HG02938 (cell line): Measurements from ENCODE around the gene AKT3.
"Not testable (repeated sequence)": the region's sequence is repeated elsewhere in the genome, so short reads cannot be mapped to it uniquely, and the experiment has no call there.

Source experiments
- ATAC-seq: cut with Tn5 transposase; IDR thresholded peaks from one replicate; pipeline ENCODE4 v1.9.1; 2021; ENCODE audit warnings: mild to moderate bottlenecking, moderate library complexity; ENCODE audit not compliant: unreplicated experiment

The AKT3 gene

DNA sequence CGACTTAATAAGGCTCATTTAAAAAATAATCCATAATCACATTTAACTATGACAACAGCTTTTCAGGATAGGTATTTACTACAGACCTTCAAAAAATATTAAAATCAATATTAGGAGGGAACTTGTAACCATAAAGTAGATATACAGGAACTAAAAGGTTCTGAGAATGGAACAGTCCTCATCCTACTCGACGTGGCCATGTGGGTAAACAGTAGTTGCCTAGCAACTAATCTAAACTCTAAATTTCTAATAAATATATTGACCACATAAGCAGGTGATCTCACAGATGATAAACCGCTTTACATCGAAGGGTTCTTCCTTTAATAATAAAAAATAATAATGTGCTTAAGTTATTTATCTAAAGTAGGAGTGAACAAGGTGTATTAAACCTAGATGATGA is 7.9 kb downstream of the AKT3 start:
- ATAC-seq = no peak

DNA sequence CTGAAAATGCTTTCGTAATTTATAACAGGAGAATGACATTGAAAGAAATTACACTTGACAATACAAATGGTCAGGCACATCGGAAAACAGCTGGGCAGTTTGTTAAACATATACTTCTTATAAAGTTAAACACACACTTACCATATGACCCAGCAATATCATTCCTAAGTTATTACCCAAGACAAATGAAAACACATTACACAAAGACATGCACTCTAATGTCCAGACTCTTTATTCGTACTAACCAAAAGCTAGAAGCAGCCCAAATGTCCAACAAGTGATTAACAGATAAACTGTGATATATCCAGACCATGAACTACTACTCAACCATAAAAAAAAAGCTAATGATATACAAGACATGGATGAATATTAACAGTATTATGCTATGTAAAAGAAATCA is 8.5 kb downstream of the AKT3 start:
- ATAC-seq = no peak

DNA sequence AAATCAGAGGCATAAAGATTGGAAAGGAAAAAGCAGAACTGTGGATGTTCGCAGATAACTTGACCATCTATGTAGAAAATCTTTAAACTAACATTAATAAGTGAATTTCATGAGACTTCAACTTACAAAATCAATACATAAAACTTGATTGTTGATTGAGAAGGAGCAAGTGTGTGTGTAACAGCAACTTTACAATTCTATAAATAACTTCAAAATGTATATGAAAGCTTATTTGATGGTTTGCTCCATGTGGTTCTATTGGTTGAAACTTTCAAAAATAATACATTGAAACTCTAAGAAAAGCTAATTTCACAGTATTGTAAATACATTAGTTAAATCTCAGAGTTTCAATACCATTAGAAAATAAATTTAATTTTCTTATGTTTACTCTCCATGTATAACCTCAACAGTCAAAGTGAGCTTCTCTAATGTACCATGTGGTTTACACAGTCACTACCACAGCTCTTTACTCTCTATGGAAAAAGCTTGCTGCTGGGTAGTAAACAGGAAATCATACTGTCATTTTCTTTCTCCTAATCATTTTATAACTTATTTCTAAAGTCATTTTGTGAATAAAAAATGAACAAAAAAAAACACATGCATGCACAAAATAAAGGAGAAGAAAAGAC is 12.0 kb downstream of the AKT3 start:
- ATAC-seq = peak; percentile 64

DNA sequence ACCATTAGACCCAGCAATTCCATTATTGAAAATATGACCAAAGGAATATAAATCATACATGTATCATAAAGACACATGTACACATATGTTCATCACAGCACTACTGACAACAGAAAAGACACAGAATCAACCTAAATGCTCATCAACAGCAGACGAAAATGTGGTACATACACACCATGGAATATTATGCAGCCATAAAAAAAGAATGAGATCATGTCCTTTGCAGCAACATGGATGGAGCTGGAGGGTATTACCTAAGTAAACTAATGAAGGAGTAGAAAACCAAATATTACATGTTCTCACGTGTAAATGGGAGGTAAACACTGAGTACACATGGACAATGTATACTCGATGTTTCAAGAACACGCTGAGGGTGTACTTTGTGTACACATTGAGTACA is 15.9 kb downstream of the AKT3 start:
- no peak for ATAC-seq

DNA sequence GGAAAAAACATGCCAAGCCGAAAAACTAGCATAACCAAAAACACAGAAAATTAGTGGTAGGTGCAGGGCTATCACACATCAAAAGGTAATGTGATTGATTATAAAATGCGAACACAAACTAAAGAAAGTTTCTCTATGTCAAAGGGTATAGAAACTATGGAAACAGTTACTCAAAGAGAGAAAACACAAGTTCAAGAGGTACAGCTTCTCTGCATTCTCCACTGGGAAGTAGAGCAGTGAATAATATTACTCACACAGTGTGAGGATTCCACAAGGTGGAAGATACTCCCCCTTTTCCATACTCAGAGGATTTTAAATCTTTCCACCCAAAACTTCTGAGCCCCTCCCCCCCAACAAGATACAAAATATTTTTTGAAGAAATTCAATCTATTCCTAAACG is 18.6 kb downstream of the AKT3 start:
- no peak for ATAC-seq

DNA sequence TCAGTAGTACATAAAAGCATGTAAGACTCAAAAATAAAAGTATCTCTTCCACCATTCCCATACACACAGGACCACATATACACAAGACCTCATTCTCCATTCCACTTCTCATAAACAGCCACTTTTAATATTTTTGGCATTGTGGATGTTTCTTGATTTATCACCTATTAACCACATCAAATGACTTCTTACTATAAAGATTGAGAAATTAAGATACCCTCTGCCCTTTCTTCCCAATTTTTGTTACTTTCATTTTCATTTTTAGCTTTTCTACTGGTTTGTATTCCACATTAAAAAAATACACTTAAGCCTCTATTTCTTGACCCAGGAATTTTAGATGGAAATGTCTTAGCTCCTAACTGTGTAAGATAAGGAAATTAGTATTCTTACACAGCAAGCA is 22.8 kb downstream of the AKT3 start:
- ATAC-seq = no peak

DNA sequence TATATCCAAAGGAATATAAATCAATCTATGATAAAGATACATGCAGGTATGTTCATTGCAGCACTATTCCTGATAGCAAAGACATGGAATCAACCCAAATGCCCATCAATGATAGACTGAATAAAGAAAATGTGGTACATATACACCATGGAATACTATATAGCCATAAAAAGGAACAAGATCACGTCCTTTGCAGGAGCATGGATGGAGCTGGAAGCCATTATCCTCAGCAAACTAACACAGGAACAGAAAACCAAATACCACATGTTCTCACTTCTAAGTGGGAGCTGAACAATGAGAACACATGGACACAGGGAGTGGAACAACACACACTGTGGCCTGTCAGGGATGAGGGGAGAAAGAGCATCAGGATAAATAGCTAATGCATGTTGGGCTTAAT is 25.1 kb downstream of the AKT3 start:
- ATAC-seq = not testable (repeated sequence)

DNA sequence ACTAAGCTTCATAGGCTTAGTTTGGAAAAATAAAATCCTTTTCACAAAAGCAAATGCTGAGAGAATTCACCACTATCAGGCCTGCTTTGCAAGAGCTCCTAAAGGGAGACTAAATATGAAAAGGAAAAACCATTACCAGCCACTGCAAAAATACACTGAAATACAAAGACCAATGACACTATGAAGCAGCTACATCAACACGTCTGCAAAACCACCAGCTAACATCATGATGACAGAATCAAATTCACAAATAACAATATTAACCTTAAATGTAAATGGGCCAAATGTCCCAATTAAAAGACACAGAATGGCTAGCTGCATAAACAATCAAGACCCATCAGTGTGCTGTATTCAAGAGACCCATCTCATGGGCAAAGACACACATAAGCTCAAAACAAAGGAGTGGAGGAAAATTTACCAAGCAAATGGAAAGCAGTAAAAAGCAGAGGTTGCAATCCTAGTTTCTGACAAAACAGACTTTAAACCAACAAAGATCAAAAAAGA is 28.8 kb downstream of the AKT3 start:
- ATAC-seq = no peak

DNA sequence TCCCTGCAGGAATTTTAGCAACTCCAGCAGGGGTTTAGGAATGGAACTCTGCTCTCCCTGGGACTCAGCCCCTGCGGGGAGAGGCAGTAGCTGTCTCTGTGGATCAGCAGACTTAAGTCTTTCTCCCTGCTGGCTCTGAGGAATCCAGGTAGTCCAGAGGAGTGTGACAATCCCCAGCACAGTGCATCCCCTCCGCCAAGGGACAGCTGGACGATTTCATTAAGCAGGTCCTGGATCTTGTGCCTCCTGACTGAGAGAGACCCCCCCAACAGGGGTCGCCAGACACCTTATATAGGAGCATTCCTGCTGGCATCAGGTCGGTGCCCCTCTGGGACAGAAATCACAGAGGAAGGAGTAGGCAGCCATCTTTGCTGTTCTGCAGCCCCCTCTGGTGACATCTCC is 30.6 kb downstream of the AKT3 start:
- no peak for ATAC-seq

DNA sequence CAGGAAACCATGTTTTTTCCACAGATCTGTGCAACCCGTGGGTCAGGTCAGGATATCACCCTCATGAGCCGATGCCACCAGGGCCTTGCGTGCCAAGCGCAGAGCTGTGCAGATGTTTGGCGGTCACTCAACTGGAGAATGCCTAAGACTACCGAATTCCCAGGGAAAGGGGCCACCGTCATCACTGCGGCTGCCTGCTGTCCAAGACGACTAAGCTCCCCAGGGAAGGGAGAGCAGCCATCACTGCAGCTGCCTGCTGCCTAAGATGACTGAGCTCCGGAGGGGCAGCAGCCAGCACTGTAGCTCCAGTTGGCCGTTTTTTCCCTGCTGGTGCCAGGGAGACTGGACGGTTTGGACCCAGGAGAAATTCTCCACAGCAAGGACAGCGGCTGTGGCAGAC is 31.1 kb downstream of the AKT3 start:
- no peak for ATAC-seq

DNA sequence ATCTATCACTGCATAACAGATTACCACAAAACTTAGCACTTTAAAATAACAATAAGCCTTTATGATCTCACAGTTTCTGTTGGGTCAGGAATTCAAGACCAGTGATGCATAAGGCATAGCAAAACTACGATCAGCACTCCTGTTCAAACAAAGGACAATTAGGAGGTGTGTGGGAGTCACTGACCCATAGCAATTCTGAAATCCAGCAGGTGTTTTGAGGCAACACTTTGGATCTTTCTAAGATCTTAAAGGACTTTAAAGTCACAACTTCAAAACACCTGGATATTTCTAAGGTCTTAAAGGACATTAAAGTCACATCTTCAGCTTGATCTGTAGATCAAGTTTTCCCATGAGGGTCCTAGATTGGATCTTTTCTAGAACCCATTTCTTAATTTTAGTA is 35.3 kb downstream of the AKT3 start:
- no peak for ATAC-seq

DNA sequence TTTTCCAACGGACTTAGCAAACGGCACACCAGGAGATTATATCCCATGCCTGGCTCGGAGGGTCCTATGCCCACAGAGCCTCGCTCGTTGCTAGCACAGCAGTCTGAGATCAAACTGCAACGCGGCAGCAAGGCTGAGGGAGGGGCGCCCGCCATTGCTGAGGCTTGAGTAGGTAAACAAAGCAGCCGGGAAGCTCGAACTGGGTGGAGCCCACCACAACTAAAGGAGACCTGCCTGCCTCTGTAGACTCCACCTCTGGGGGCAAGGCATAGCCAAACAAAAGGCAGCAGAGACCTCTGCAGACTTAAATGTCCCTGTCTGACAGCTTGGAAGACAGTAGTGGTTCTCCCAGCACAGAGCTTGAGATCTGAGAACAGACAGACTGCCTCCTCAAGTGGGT is 42.7 kb downstream of the AKT3 start:
- not testable (repeated sequence) for ATAC-seq

DNA sequence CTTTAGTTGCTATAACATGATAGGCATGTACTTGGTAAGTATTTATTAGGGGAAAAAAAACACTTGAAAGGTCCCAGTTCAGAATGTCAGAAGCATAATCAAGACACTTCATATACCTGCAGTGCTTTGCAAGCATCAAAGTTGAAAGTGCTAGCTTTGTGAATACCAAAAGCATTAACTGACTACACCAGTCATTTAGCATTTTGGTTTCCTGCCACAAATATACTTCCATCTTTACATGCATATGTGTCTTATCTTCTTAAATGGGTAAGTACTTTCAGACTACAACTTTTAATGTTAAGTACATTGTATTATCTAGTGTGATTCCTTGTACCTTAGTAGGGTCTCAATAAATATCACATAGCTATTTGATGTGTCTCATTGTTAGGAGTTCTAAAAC is 43.7 kb downstream of the AKT3 start:
- ATAC-seq = no peak

DNA sequence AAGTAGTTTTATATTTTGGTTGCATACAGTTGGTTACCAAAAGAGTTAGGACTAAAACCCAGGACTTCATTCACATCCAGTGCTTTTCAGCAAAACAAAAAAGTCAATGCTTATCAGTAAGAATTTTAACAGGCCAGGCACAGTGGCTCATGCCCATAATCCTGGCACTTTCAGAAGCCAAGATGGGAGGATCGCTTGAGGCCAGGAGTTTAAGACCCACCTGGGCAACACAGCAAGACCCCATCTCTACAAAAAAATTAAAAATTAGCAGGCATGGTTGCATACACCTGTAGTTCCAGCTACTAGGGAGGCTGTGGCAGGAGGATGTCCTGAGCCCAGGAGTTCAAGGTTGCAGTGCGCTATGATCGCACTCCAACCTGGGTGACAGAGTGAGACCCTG is 47.3 kb downstream of the AKT3 start:
- ATAC-seq = no peak

DNA sequence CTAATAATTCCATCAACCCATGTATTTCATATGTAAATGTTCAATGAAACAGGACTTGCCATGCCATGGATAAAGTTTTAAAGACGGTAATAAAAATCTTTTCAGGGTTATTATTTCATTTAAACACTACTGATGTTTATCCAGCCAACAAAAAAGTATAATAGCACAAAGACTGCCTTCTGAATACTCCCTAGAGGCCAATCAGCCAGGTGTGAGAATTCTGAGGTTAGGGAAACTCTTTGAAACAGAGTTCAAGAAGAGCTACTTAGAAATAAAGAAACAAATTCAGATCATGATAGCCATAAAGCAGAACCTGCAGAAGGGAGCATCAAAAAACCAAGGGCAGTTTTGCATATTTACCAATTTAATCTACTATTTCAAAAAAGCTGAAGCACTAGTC is 48.7 kb downstream of the AKT3 start:
- no peak for ATAC-seq

DNA sequence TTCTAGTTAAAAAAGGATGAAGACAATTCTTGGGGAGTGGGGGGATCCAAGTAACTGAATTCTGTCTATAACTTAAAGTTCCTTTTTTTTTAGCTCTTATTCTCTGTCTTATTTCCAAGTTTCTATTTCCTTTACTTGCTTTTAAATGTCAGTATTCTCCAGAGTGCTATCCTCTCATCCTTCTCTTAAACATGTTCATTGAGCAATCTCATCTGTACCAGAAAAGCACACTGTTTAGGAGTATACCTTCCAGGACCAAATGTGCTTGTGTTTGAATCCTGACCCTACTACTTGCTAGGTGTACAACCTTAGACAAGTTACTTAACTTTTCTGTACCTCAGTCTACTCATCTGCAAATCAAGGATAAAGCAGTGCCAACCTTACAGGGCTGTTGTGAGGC is 50.1 kb downstream of the AKT3 start:
- ATAC-seq = no peak

DNA sequence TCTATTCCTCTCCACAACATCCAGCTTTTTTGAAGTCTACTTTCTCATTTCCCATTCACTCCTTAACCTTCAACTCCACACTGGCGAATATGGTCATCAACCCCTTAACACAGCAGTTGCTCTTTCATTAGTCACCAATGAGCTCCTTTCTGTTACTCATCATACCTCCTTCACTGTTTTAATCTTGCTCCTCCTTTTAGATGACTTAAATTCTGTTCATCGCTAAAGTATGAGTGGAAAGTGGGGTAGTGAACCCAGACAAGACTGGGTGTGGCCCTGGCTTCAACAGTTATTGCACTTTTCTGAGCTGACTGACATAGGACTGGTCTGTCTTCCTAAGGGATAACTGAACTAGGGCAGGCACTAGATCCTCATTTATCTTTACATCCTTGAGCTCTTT is 51.3 kb downstream of the AKT3 start:
- no peak for ATAC-seq

DNA sequence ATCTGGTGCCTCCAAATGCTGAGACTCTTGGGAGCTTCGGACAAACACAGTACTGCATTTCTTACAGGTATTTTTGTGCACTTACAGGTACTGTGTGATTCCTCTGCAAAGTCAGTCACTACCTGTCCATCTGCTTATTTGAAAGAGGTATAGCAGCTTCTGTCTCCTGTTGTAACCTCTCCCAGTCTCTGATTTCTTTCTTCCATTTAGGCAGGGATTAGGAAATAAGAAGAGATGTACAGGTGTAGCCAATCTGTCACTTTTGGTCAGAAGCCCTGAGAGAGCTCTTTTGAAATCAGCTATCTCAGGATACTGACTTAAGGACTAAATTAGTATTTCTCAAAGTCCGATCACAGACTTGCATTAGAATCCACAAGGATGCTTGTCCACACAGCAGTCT is 54.0 kb downstream of the AKT3 start:
- no peak for ATAC-seq

DNA sequence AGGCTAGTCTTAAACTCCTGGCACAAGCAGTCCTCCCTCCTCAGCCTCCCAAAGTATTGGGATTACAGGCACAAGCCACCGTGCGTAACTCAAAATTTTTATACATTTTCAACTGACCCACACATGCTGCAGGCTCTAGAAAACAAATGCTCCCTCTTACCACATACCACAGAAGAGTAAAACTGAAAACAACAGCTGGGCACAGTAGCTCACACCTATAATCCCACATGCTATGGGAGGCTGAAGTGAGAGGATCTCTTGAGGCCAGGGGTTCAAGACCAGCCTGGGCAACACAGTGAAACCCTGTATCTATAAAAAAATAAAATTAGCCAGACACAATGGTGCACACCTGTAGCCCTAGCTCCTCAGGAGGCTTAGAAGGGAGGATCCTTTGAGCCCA is 56.7 kb downstream of the AKT3 start:
- no peak for ATAC-seq

DNA sequence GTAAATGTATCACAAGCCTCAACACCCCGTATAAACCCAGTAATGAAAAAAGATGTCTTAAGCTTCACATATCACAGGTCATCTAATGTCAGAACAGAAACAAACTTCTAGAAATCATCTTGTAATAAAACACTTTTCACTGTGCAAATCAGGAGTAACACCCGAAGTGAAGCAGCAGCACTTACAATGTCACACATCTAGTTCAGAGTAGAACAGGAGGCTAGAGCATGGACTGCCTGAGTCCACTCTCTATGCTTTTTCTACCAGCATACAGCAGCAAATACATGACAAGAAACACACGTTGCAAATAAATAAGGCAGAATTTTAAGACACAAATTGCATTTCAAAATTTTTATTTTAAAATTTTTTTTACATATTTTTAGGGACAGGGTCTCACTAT is 57.2 kb downstream of the AKT3 start:
- ATAC-seq = no peak

DNA sequence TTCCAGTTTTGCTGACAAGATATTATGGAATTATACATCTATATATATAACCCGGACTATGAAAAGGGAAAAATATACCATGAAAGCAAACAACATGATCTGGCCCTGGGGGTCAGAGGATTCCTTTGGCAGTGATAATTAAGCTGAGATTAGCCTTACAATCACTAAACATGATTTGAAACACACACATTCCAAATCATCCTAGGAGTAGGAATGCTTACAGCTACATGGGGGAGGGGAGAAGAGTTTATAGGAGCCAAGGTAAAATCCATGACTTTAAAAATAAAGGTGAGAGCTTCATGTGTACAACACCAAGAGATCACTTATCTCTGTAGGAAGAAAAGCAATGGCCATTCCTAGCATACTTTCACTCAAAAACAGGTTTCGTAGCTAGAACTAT is 57.6 kb downstream of the AKT3 start:
- ATAC-seq = no peak

DNA sequence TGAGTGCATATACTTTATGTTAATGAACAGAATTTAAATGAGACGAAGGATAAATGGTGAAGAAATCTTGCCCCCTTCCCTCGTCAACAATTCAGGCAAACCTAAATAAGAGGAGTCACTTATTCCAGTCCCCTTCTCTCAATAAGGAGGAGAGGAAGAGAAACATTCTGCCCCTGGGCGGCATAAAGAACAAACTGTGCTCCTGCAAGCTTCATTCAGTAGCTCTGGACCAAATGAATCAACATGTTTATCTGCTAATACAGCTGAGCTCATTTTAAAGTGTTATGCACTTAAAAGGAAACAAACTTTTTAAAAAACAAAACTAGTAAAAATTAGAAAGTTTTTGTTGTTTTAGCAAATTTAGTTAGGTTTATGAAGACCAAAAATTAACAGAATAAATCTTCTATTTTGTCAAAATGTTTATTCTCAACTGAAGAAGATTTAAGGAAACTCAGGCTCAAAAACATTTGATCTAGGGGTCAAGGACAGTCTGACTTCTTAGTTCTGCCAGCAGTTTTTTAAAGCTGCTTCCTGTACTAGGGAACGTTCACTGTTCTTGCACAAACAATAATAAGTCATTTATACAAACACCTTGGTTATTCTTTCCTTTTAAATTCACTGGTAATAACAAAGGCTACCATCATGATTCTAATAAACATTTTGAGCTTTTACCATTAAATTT is 58.3 kb downstream of the AKT3 start:
- no peak for ATAC-seq

DNA sequence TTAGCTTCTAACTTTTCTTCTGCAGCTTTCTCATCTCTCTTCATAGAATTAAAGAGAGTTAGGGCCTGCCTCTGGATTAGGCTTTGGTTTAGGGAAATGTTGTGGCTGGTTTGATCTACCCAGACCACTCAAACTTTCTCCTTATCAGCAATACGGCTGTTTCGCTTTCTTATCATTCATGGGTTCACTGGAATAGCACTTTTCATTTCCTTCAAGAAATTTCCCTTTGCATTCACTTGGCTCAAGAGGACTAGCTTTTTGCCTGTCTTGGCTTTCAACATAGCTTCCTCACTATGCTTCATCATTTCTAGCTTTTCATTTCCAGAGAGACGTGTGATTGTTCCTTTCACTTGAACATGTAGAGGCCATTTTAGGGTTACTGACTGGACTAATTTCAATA is 59.6 kb downstream of the AKT3 start:
- no peak for ATAC-seq
